ENCODE results near the gene ARAP1.

ARAP1 gene

GRCh38 chr11:72743321-72744221 is 8.6 kb downstream of the ARAP1 start:
- DNase-seq (ENCODE audit: low read depth, low spot score) = no peak

- no peak for DNase-seq (ENCODE audit: low read depth, low spot score)
These were observed 9.5 kb downstream of the ARAP1 start for GRCh38 chr11:72742513-72743320.

- no peak for DNase-seq (ENCODE audit: low read depth, low spot score)
These were observed 10.2 kb downstream of the ARAP1 start for GRCh38 chr11:72741849-72742512.

- no peak for DNase-seq (ENCODE audit: low read depth, low spot score)
These were observed 10.8 kb downstream of the ARAP1 start for GRCh38 chr11:72741429-72741833.

- DNase-seq (ENCODE audit: low read depth, low spot score) = no peak
These were observed 11.4 kb downstream of the ARAP1 start for GRCh38 chr11:72740562-72741428.

- no peak for DNase-seq (ENCODE audit: low read depth, low spot score)
These were observed 12.2 kb downstream of the ARAP1 start for GRCh38 chr11:72740060-72740424.

- no peak for DNase-seq (ENCODE audit: low read depth, low spot score)
These were observed 12.8 kb downstream of the ARAP1 start for GRCh38 chr11:72739240-72740059.

GRCh38 chr11:72738199-72739141 is 13.7 kb downstream of the ARAP1 start:
- DNase-seq (ENCODE audit: low read depth, low spot score) = no peak

GRCh38 chr11:72737336-72737735 is 14.9 kb downstream of the ARAP1 start:
- no peak for DNase-seq (ENCODE audit: low read depth, low spot score)

GRCh38 chr11:72736452-72737069 is 15.6 kb downstream of the ARAP1 start:
- DNase-seq (ENCODE audit: low read depth, low spot score) = no peak

- no peak for DNase-seq (ENCODE audit: low read depth, low spot score)
These were observed 16.6 kb downstream of the ARAP1 start for GRCh38 chr11:72735495-72736027.

GRCh38 chr11:72732329-72732728 is 19.9 kb downstream of the ARAP1 start:
- no peak for DNase-seq (ENCODE audit: low read depth, low spot score)

GRCh38 chr11:72730737-72731136 is 21.5 kb downstream of the ARAP1 start:
- DNase-seq (ENCODE audit: low read depth, low spot score) = no peak

- no peak for DNase-seq (ENCODE audit: low read depth, low spot score)
These were observed 22.0 kb downstream of the ARAP1 start for GRCh38 chr11:72730243-72730642.

- DNase-seq (ENCODE audit: low read depth, low spot score) = no peak
These were observed 24.7 kb downstream of the ARAP1 start for GRCh38 chr11:72727521-72727920.

GRCh38 chr11:72726266-72727220 is 25.7 kb downstream of the ARAP1 start:
- no peak for DNase-seq (ENCODE audit: low read depth, low spot score)

GRCh38 chr11:72725724-72726028 is 26.5 kb downstream of the ARAP1 start:
- no peak for DNase-seq (ENCODE audit: low read depth, low spot score)

All from iPS DF 19.7 (cell line).